ENCODE measurements around the gene MLH1.

DNA sequence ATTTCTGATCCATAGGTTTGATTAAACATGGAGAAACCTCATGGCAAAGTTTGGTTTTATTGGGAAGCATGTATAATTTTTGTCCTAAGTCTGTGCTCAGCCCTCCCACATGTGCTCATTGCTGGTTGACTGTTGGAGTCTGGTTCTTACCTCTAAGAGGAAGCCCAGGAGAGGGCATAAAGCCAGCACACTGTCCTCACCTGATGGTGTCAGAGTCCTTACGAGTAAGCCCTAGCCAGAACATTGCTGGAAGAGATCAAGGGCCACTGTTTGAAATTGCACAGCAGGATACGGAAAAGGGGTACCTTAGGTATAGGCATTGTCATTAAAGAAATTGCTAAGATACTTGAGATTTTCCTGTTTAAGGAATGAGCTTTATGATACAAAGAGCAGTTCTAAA is 21.3 kb downstream of the MLH1 start:
- TF ChIP-seq GATA2 (IDR thresholded peaks at IDR 0.05; ENCODE audit: low read depth, low read length), result no peak
- TF ChIP-seq GATA3 (IDR thresholded peaks at IDR 0.05; ENCODE audit: low read depth, low read length), result no peak
